ENCODE results near the gene ARGLU1. TPM values are rescaled to one million over a fixed set of nuclear protein-coding genes. Genes with fewer than 3 reads are reported as not detected.

Gene ARGLU1
- total RNA-seq, 8 experiments from 2014 or later = 83.9 to 145 (median 117) TPM

DNA sequence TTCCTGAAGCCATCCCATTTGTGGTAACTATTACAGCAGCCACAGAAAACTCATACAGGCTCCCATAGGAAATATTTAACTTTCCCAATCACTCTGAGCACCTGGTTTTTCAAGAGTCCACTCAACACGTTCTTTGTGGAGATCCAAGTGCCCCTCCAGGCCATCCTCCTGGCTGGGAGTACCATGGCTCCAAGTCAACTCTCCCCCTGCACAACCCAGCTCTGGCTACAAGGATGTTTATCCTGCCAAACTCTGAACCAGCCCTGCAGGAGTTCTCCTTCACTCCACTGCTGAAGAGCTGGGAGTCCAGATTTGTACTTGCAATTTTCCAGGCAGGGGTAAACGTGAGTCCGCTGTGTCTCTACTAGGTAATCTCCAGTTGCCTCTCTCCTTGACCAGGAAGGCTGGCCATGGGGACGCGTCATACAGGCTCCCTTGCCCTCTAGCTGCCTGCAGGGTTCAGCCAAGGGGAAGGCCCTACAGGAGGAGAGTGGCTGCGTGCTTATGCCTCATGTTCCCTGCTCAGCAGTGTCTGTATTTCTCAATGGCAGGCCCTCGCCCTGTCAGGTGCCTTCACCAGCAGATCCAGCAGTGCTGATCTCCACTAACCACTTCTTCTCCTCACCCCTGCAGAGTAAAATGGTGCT lies 29.9 kb upstream of the ARGLU1 start:
- H3K4me3 ChIP-seq = no peak overlapping the region
- ATAC-seq (replicated peaks in 6 of 8) = no peak
- H3K4me1 ChIP-seq (replicated peaks in 1 of 2) = no peaks in the 10 kb centered on the region
- no peak overlapping the region for H3K27ac ChIP-seq
- 0 to 100% (median 86%) methylated on average over 1 to 7 of the region's 7 CpGs; no CpG with 5 or more reads in 3 of the 10 experiments for WGBS, 10 experiments
- in situ Hi-C loops (cut with MboI; ENCODE audit: low pct_unique_long_range_greater_than_20kb in 2 of 9, low sequenced_read_pairs in 9 of 9, unreplicated experiment in 9 of 9) = no loop called here

DNA sequence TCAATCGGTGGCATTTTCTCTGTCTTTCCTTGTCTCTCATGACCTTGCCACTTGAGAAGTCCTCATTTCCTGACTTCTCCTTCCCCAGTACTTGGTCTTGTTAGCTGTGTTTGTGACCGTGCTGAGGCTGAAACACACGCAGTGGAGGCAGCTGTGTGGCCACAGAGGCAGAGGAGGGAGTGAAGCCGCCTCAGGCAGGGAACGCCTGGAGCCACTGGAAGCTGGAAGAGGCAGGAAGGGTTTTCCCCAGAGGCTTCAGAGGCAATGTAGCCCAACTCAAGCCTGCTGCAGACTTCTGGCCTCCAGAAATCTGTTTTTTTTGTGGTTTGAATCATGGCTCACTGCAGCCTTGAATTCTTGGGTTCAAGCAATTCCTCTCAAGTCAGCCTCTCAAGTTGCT lies 29.2 kb upstream of the ARGLU1 start:
- peak in 3 of 8 experiments; percentile 41 to 86 (median 82) for ATAC-seq (replicated peaks in 6 of 8)
- WGBS, 10 experiments = 5 to 100% (median 80%) methylated on average over 1 to 5 of the region's 5 CpGs; no CpG with 5 or more reads in 1 of the 10 experiments
- no peak overlapping the region for H3K27ac ChIP-seq
- H3K4me3 ChIP-seq = no peak overlapping the region
- H3K4me1 ChIP-seq (replicated peaks in 1 of 2) = no peaks in the 10 kb centered on the region
- in situ Hi-C loops (cut with MboI; ENCODE audit: low pct_unique_long_range_greater_than_20kb in 2 of 9, low sequenced_read_pairs in 9 of 9, unreplicated experiment in 9 of 9) = no loop called here

DNA sequence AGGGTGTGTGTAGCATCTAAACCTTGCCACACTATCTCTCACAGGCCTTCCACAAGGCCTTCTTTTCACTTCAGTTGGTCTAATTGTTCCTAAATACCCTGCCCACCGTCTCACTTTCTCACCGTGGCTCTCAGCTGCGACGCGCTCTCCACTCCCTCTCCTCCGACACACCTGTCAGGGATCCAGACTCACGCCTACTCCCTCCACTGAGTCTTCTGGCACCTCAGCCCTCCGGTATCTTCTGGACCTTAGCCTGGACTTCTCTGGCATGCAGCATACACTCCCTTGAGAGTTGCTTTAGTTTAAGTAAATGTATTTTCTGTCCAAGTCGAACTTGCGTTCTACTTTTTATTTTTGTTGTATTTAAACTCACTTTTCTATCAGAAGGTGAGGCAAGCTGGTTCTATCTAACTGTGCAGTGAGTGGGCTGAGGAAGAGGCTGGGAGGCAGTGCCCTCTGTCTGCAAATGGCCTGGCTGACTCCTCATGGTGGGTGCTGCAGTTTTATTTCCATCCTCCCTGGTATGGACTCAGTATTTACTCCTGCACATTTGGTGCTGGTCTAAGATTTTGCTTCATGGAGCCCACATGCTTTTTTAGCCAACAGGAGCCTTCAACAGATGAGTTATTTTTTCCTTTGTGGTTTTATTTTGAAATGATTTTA lies 28.5 kb upstream of the ARGLU1 start:
- in situ Hi-C loops (cut with MboI; ENCODE audit: low pct_unique_long_range_greater_than_20kb in 2 of 9, low sequenced_read_pairs in 9 of 9, unreplicated experiment in 9 of 9) = no loop called here
- no peak for ATAC-seq (replicated peaks in 6 of 8)

DNA sequence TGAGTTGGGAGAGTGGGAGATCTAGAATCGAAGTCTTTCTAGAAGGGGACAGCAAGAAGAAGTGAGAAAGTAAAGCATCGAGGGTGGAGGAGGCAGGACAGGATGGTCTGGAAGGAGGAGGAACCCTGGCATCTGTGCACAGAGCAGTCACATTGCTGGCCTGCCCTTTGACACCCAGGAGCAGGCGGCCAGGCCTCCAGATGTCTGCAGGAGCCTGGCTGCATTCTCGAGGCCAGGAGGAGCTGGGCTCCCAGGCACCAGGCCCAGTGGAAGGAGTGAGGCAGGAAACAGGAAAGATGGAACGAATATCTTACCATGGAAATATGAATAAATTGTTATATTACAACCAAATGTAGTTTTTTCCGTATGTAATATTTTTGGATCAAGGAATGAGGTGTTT lies 27.7 kb upstream of the ARGLU1 start:
- in situ Hi-C loops (cut with MboI; ENCODE audit: low pct_unique_long_range_greater_than_20kb in 2 of 9, low sequenced_read_pairs in 9 of 9, unreplicated experiment in 9 of 9) = no loop called here
- H3K27ac ChIP-seq = no peak overlapping the region
- peak in 1 of 8 experiments; percentile 9 for ATAC-seq (replicated peaks in 6 of 8)
- WGBS, 10 experiments = 22 to 100% (median 73%) methylated on average over 1 to 6 of the region's 6 CpGs
- no peaks in the 10 kb centered on the region for H3K4me1 ChIP-seq (replicated peaks in 1 of 2)
- H3K4me3 ChIP-seq = no peak overlapping the region

More for the DNA sequence above, 28.5 kb upstream of the ARGLU1 start:
- H3K4me3 ChIP-seq = no peak overlapping the region
- no peaks in the 10 kb centered on the region for H3K4me1 ChIP-seq (replicated peaks in 1 of 2)
- H3K27ac ChIP-seq = no peak overlapping the region
- WGBS, 10 experiments = 59 to 100% (median 90%) methylated on average over 2 to 10 of the region's 10 CpGs; no CpG with 5 or more reads in 1 of the 10 experiments

DNA sequence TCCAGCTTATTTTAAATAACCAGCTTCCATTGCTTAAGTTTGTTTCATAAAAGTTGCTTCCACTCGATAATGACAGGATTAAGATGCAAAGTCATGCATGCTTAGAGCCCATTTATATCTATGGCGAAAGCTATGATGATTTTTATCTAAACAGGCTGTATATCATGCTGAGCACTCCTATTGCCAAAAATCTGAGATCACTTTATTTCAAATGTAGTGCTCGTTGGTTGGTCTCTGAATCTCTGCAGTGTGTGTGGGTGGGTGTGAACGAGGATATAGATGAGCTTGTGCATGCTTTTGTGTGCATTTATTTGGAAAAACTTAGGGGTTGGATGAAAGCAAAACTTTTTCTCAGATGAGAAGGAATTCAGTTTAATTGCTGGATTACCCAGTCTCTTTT lies 27.0 kb upstream of the ARGLU1 start:
- WGBS, 10 experiments = 14 to 100% (median 85%) methylated on average over 1 to 4 of the region's 4 CpGs; no CpG with 5 or more reads in 1 of the 10 experiments
- ATAC-seq (replicated peaks in 6 of 8) = no peak
- Histone ChIP-seq H3K27ac (no peak overlapping the region), H3K4me3 (no peak overlapping the region), H3K4me1 (replicated peaks in 1 of 2) (no peaks in the 10 kb centered on the region)
- in situ Hi-C loops (cut with MboI; ENCODE audit: low pct_unique_long_range_greater_than_20kb in 2 of 9, low sequenced_read_pairs in 9 of 9, unreplicated experiment in 9 of 9) = no loop called here

DNA sequence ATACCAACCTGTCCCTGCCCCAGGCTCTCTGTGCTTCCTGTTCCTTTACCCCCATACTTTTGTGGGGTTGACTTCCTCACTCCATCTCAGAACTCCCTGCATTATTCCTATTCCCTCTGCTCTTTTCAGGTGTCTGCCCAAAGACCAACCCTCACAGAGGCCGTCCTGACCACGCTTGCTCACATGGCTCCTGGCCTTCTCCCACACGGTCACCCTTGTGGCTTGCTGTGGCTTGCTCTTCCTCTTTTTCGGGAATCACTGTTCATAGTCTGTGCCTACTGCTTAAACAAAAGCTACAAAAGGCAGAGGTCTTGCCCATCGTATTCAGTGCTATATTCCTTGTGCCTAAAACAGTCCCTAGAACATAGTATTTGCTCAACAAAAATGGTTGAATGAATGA lies 25.2 kb upstream of the ARGLU1 start:
- in situ Hi-C loops (cut with MboI; ENCODE audit: low pct_unique_long_range_greater_than_20kb in 2 of 9, low sequenced_read_pairs in 9 of 9, unreplicated experiment in 9 of 9) = no loop called here
- ATAC-seq (replicated peaks in 6 of 8) = no peak
- Histone ChIP-seq H3K27ac (no peak overlapping the region), H3K4me1 (replicated peaks in 1 of 2) (no peaks in the 10 kb centered on the region), H3K4me3 (no peak overlapping the region)
- WGBS, 10 experiments = 50 to 100% (median 86%) methylated on average over 1 to 5 of the region's 5 CpGs

DNA sequence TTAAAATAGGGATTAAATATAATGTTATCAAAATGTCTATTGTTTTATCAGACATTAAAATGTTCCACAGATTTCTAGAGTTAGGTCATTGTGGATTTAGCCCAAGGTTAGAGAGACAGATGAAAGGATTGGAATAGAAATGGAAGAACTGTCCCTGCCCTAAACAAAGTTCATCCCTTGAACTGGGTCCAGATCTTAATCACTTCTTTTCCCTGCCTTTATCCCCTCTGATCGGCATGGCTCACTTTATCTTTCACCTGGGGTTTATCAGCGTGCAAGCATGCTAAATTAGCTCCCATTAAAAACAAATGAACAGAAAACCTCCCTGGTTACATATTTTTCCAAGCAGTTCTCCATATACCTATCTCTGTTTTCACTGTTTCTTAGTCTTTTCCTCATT lies 23.4 kb upstream of the ARGLU1 start:
- Histone ChIP-seq H3K27ac (no peak overlapping the region), H3K4me1 (replicated peaks in 1 of 2) (no peaks in the 10 kb centered on the region), H3K4me3 (no peak overlapping the region)
- no peak for ATAC-seq (replicated peaks in 6 of 8)
- in situ Hi-C loops (cut with MboI; ENCODE audit: low pct_unique_long_range_greater_than_20kb in 2 of 9, low sequenced_read_pairs in 9 of 9, unreplicated experiment in 9 of 9) = no loop called here
- 33 to 100% (median 66%) methylated on average over 1 to 2 of the region's 2 CpGs; no CpG with 5 or more reads in 2 of the 10 experiments for WGBS, 10 experiments

DNA sequence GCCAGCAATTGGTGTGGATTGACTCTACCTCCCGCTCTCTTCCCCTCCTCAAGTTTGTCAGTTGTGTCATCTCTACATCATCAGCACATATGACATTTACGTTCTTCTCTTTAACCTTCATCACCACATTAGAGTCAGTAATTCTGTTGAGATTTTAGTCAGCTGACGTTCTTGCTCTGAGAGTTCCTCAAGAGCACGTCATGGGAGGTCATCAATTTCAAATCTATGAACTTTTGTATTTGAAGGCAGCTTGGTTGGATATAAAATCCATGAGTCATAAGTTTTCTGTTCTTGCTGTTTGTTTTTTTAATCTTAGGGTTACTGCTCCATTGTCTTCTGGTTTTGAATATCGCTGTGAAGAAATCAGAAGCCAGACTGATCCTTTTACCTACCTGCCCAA lies 21.8 kb upstream of the ARGLU1 start:
- Histone ChIP-seq H3K4me1 (replicated peaks in 1 of 2) (no peaks in the 10 kb centered on the region), H3K27ac (no peak overlapping the region), H3K4me3 (no peak overlapping the region)
- no peak for ATAC-seq (replicated peaks in 6 of 8)
- WGBS, 10 experiments = 45 to 95% (median 90%) methylated on average over 1 to 5 of the region's 5 CpGs; no CpG with 5 or more reads in 2 of the 10 experiments
- in situ Hi-C loops (cut with MboI; ENCODE audit: low pct_unique_long_range_greater_than_20kb in 2 of 9, low sequenced_read_pairs in 9 of 9, unreplicated experiment in 9 of 9) = no loop called here

DNA sequence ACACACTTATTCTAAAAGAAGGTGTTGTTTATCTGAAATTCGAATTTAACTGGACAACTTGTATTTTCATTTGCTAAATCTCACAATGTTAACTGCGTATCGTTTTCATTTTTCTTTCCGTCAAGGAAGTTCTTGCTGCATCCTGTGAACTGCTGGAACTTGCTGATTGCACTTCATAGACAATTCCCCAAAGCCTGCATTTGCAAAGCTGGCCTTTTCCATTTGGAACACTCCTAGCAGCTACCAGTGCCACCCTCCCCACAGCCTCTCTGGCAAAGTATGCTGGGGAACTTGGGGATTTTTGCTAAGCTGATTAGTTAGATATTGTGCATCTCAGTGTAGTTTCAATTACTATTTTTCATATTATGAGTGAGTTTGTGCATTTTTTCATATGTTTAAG lies 20.4 kb upstream of the ARGLU1 start:
- in situ Hi-C loops (cut with MboI; ENCODE audit: low pct_unique_long_range_greater_than_20kb in 2 of 9, low sequenced_read_pairs in 9 of 9, unreplicated experiment in 9 of 9) = no loop called here
- WGBS, 10 experiments = 64 to 100% (median 80%) methylated on average over 2 to 4 of the region's 4 CpGs; no CpG with 5 or more reads in 1 of the 10 experiments
- no peak overlapping the region for H3K4me3 ChIP-seq
- H3K27ac ChIP-seq = no peak overlapping the region
- H3K4me1 ChIP-seq (replicated peaks in 1 of 2) = no peaks in the 10 kb centered on the region
- no peak for ATAC-seq (replicated peaks in 6 of 8)

DNA sequence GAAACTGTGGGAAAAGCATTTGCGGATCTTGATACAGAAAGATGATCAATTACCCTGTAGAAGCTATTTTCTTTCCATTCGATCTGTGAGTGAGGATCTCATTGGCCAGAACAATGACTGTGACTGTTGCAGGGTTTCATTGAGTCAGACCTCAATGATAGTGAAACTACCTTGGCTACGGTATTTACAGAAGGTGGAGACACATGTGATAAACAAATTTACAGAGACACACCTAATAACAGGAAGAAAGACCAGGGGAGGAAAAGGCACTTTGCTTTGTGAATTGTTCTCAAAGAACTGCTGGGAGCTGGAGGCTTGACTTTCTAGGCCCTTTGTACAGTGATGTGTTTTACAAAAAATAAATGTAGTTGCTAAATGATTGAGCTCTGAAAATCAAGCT lies 19.9 kb upstream of the ARGLU1 start:
- WGBS, 10 experiments = 0 to 100% (median 84%) methylated on average over 1 to 3 of the region's 3 CpGs; no CpG with 5 or more reads in 2 of the 10 experiments
- in situ Hi-C loops (cut with MboI; ENCODE audit: low pct_unique_long_range_greater_than_20kb in 2 of 9, low sequenced_read_pairs in 9 of 9, unreplicated experiment in 9 of 9) = no loop called here
- Histone ChIP-seq H3K4me3 (no peak overlapping the region), H3K27ac (no peak overlapping the region), H3K4me1 (replicated peaks in 1 of 2) (no peaks in the 10 kb centered on the region)
- ATAC-seq (replicated peaks in 6 of 8) = peak in 1 of 8 experiments; percentile 14

DNA sequence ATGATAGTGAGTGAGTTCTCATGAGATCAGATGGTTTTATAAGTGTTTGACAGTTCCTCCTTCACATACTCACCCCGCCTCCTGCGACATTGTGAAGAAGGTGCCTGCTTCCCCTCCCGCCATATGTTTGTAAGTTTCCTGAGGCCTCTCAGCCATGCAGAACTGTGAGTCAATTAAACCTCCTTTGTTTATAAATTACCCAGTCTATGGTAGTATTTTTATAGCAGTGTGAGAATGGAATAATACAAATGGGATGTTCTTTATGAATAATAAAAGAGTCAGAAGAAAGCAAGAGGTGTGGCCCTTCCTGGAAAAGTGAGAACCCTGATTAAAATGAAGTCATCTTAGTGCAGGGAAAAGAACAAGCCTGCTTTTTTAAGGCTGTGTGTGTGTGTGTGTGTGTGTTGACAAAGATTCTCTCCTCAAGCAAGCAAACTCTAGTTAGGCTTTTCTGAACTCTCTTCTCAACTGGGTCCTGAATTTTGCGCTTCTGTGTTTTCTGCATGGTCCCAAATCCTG lies 18.8 kb upstream of the ARGLU1 start:
- peak in 2 of 8 experiments; percentile 82 to 88 for ATAC-seq (replicated peaks in 6 of 8)
- 39 to 100% (median 94%) methylated on average over 1 to 3 of the region's 4 CpGs; no CpG with 5 or more reads in 2 of the 10 experiments for WGBS, 10 experiments
- no peak overlapping the region for H3K27ac ChIP-seq
- in situ Hi-C loops (cut with MboI; ENCODE audit: low pct_unique_long_range_greater_than_20kb in 2 of 9, low sequenced_read_pairs in 9 of 9, unreplicated experiment in 9 of 9) = no loop called here
- no peak overlapping the region for H3K4me3 ChIP-seq
- no peaks in the 10 kb centered on the region for H3K4me1 ChIP-seq (replicated peaks in 1 of 2)

DNA sequence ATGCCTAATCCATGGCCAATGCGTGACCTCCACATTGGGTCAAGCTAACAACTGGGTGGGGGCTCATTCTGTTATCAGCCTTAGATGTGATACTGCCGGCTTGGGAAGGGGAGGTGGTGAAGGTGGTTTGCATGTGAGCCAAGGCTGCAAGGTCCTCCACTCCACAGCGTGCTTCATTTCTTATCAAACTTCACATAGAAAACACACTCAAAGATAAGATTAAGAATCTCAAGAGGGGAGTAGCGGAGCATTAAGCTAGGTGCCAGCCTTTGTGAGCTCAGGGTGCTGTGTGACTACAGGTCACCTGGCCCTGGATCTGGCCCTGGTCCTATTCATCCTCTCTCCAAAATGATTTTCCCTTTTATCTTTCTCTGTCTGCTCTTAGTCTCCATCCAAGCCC lies 13.3 kb upstream of the ARGLU1 start:
- in situ Hi-C loops (cut with MboI; ENCODE audit: low pct_unique_long_range_greater_than_20kb in 2 of 9, low sequenced_read_pairs in 9 of 9, unreplicated experiment in 9 of 9) = no loop called here
- Histone ChIP-seq H3K27ac (no peak overlapping the region), H3K4me3 (no peak overlapping the region), H3K4me1 (replicated peaks in 1 of 2) (no peaks in the 10 kb centered on the region)
- 62 to 100% (median 93%) methylated on average over 1 to 4 of the region's 4 CpGs; no CpG with 5 or more reads in 2 of the 10 experiments for WGBS, 10 experiments
- no peak for ATAC-seq (replicated peaks in 6 of 8)

DNA sequence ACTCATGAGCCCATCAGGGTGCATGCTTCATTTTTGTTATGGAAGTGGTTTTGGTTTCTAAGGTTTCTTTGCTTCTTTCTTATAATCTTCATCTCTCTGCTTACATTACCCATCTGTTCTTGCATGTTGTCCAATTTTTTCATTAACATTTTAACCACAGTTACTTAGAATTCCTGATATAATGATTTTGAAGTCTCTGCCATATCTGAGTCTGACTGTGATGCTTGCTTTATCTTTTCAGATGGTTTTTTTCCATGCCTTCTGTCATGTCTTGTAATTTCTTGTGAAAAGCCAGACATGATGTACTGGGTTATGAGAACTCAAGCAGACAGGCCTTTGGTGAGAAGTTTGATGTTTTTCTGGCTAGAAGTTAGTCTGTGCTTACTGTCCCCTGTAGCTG lies 8.0 kb upstream of the ARGLU1 start:
- H3K27ac ChIP-seq = no peak overlapping the region
- H3K4me1 ChIP-seq (replicated peaks in 1 of 2) = no peaks in the 10 kb centered on the region
- ATAC-seq (replicated peaks in 6 of 8) = no peak
- in situ Hi-C loops (cut with MboI; ENCODE audit: low pct_unique_long_range_greater_than_20kb in 2 of 9, low sequenced_read_pairs in 9 of 9, unreplicated experiment in 9 of 9) = no loop called here
- H3K4me3 ChIP-seq = no peak overlapping the region
